WTC11 (cell line): ENCODE data around the gene MRPS22. TPM values are rescaled to one million over a fixed set of nuclear protein-coding genes. Genes with fewer than 3 reads are reported as not detected.

Source experiments
- KAT7 ChIP-seq: sonication (generic); formaldehyde crosslinking; IDR thresholded peaks from 2 replicates; pipeline ENCODE4 v1.8.1; 2023; ENCODE audit warnings: missing genetic modification reagents, mild to moderate bottlenecking, borderline replicate concordance
- total RNA-seq: library from RNA; stranded (reverse); gene quantifications from 3 replicates; pipeline ENCODE4 v1.2.3, GENCODE V29; 2021
- TF ChIP-seq, protein P1 (sequence below): sonication (generic); formaldehyde crosslinking; IDR thresholded peaks from 2 replicates; pipeline ENCODE4 v1.8.0; 2023; ENCODE audit warnings: missing genetic modification reagents, mild to moderate bottlenecking, borderline replicate concordance
- TF ChIP-seq, protein P2 (sequence below): sonication (generic); formaldehyde crosslinking; IDR thresholded peaks from 2 replicates; pipeline ENCODE4 v1.8.1; 2023; ENCODE audit warnings: mild to moderate bottlenecking, missing genetic modification reagents, borderline replicate concordance
- TF ChIP-seq, protein P3 (sequence below): fragments of 250-450 bp; sonication (Bioruptor Pico); IDR thresholded peaks from 2 replicates; pipeline ENCODE4 v1.9.0; 2021; ENCODE audit warnings: mild to moderate bottlenecking, borderline replicate concordance
- TF ChIP-seq, protein P4 (sequence below): sonication (generic); formaldehyde crosslinking; IDR thresholded peaks from 2 replicates; pipeline ENCODE4 v1.8.0; 2022; ENCODE audit warnings: mild to moderate bottlenecking, missing genetic modification reagents
- TF ChIP-seq, protein P5 (sequence below): sonication (generic); formaldehyde crosslinking; IDR thresholded peaks from 2 replicates; pipeline ENCODE4 v1.8.0; 2022; ENCODE audit warnings: mild to moderate bottlenecking, missing genetic modification reagents
- TF ChIP-seq, protein P6 (sequence below): fragments of 250-450 bp; sonication (Bioruptor Pico); conservative IDR thresholded peaks from 2 replicates; pipeline ENCODE4 v1.9.0; 2021; ENCODE audit warnings: mild to moderate bottlenecking

Gene MRPS22
- total RNA-seq, 1 experiment from 2014 or later = 44.6 TPM

DNA sequence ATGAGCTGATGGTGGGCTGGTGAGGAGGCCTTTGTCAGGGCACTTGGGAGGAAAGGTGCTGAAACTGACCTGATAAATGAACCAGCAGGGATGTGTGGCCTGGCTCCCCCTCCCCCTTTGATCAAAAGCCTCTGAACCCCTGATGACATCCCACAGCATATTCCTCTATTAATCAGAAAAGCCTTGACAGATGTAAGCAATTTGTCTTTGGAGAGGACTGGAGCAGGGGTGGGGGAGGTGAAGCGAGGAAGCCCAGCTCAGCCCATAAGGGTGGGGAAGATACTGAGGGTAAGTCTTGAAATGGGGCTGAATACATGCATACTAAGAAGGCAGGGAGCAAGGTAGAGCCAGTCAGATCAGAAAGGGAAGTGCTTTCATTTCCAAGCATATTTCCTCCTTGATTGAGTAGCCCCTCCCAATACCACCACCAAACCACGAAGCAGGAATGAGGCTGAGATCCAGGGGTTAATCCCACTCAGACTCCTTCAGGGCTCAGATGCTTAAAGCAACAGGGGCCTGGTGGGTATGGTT is 34.7 kb upstream of the MRPS22 start (continued):
- TF ChIP-seq, protein P1, sequence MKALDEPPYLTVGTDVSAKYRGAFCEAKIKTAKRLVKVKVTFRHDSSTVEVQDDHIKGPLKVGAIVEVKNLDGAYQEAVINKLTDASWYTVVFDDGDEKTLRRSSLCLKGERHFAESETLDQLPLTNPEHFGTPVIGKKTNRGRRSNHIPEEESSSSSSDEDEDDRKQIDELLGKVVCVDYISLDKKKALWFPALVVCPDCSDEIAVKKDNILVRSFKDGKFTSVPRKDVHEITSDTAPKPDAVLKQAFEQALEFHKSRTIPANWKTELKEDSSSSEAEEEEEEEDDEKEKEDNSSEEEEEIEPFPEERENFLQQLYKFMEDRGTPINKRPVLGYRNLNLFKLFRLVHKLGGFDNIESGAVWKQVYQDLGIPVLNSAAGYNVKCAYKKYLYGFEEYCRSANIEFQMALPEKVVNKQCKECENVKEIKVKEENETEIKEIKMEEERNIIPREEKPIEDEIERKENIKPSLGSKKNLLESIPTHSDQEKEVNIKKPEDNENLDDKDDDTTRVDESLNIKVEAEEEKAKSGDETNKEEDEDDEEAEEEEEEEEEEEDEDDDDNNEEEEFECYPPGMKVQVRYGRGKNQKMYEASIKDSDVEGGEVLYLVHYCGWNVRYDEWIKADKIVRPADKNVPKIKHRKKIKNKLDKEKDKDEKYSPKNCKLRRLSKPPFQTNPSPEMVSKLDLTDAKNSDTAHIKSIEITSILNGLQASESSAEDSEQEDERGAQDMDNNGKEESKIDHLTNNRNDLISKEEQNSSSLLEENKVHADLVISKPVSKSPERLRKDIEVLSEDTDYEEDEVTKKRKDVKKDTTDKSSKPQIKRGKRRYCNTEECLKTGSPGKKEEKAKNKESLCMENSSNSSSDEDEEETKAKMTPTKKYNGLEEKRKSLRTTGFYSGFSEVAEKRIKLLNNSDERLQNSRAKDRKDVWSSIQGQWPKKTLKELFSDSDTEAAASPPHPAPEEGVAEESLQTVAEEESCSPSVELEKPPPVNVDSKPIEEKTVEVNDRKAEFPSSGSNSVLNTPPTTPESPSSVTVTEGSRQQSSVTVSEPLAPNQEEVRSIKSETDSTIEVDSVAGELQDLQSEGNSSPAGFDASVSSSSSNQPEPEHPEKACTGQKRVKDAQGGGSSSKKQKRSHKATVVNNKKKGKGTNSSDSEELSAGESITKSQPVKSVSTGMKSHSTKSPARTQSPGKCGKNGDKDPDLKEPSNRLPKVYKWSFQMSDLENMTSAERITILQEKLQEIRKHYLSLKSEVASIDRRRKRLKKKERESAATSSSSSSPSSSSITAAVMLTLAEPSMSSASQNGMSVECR = no peak
- TF ChIP-seq KAT7 (CRISPR knock-in tag) = no peak
- TF ChIP-seq, protein P2, sequence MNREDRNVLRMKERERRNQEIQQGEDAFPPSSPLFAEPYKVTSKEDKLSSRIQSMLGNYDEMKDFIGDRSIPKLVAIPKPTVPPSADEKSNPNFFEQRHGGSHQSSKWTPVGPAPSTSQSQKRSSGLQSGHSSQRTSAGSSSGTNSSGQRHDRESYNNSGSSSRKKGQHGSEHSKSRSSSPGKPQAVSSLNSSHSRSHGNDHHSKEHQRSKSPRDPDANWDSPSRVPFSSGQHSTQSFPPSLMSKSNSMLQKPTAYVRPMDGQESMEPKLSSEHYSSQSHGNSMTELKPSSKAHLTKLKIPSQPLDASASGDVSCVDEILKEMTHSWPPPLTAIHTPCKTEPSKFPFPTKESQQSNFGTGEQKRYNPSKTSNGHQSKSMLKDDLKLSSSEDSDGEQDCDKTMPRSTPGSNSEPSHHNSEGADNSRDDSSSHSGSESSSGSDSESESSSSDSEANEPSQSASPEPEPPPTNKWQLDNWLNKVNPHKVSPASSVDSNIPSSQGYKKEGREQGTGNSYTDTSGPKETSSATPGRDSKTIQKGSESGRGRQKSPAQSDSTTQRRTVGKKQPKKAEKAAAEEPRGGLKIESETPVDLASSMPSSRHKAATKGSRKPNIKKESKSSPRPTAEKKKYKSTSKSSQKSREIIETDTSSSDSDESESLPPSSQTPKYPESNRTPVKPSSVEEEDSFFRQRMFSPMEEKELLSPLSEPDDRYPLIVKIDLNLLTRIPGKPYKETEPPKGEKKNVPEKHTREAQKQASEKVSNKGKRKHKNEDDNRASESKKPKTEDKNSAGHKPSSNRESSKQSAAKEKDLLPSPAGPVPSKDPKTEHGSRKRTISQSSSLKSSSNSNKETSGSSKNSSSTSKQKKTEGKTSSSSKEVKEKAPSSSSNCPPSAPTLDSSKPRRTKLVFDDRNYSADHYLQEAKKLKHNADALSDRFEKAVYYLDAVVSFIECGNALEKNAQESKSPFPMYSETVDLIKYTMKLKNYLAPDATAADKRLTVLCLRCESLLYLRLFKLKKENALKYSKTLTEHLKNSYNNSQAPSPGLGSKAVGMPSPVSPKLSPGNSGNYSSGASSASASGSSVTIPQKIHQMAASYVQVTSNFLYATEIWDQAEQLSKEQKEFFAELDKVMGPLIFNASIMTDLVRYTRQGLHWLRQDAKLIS (CRISPR knock-in tag) = no peak
- TF ChIP-seq, protein P3, sequence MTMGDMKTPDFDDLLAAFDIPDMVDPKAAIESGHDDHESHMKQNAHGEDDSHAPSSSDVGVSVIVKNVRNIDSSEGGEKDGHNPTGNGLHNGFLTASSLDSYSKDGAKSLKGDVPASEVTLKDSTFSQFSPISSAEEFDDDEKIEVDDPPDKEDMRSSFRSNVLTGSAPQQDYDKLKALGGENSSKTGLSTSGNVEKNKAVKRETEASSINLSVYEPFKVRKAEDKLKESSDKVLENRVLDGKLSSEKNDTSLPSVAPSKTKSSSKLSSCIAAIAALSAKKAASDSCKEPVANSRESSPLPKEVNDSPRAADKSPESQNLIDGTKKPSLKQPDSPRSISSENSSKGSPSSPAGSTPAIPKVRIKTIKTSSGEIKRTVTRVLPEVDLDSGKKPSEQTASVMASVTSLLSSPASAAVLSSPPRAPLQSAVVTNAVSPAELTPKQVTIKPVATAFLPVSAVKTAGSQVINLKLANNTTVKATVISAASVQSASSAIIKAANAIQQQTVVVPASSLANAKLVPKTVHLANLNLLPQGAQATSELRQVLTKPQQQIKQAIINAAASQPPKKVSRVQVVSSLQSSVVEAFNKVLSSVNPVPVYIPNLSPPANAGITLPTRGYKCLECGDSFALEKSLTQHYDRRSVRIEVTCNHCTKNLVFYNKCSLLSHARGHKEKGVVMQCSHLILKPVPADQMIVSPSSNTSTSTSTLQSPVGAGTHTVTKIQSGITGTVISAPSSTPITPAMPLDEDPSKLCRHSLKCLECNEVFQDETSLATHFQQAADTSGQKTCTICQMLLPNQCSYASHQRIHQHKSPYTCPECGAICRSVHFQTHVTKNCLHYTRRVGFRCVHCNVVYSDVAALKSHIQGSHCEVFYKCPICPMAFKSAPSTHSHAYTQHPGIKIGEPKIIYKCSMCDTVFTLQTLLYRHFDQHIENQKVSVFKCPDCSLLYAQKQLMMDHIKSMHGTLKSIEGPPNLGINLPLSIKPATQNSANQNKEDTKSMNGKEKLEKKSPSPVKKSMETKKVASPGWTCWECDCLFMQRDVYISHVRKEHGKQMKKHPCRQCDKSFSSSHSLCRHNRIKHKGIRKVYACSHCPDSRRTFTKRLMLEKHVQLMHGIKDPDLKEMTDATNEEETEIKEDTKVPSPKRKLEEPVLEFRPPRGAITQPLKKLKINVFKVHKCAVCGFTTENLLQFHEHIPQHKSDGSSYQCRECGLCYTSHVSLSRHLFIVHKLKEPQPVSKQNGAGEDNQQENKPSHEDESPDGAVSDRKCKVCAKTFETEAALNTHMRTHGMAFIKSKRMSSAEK (CRISPR knock-in tag) = no peak
- TF ChIP-seq, protein P4, sequence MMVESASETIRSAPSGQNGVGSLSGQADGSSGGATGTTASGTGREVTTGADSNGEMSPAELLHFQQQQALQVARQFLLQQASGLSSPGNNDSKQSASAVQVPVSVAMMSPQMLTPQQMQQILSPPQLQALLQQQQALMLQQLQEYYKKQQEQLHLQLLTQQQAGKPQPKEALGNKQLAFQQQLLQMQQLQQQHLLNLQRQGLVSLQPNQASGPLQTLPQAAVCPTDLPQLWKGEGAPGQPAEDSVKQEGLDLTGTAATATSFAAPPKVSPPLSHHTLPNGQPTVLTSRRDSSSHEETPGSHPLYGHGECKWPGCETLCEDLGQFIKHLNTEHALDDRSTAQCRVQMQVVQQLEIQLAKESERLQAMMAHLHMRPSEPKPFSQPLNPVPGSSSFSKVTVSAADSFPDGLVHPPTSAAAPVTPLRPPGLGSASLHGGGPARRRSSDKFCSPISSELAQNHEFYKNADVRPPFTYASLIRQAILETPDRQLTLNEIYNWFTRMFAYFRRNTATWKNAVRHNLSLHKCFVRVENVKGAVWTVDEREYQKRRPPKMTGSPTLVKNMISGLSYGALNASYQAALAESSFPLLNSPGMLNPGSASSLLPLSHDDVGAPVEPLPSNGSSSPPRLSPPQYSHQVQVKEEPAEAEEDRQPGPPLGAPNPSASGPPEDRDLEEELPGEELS (CRISPR knock-in tag) = no peak
- TF ChIP-seq, protein P5, sequence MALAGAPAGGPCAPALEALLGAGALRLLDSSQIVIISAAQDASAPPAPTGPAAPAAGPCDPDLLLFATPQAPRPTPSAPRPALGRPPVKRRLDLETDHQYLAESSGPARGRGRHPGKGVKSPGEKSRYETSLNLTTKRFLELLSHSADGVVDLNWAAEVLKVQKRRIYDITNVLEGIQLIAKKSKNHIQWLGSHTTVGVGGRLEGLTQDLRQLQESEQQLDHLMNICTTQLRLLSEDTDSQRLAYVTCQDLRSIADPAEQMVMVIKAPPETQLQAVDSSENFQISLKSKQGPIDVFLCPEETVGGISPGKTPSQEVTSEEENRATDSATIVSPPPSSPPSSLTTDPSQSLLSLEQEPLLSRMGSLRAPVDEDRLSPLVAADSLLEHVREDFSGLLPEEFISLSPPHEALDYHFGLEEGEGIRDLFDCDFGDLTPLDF = no peak
- TF ChIP-seq, protein P6, sequence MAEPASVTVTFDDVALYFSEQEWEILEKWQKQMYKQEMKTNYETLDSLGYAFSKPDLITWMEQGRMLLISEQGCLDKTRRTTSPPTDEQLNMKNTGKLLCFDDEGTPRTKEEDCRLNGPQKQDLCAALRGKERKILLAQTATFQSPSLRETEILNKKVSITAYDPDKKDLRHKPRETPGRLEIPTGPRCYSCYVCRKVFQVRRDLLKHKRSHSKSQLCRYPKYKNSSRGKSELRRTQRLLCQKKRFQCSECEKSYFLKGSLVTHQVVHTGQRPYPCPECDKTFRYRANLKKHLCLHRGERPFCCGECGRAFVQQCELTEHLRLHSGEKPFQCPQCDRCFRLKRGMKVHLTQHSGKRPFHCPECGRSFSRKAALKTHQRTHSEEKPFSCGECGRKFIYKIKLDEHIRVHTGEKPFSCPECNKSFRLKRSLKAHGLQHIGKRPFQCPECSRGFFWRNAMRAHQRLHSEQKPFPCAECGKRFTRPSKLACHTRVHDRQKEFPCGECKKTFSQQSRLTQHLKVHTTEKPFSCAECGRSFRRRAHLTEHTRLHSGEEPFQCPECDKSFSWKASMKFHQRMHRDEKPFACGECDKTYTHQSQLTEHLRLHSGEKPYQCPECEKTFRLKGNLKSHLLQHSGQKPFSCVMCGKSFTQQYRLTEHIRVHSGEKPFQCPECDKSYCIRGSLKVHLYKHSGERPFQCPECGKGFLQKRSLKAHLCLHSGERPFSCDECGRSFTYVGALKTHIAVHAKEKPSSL (CRISPR knock-in tag) = no peak
